Upper lobe of right lung (tissue), 1 donor: ENCODE data around the gene FAM171A1. TPM values are rescaled to one million over a fixed set of nuclear protein-coding genes. Genes with fewer than 3 reads are reported as not detected.

ENCODE experiments used
- ATAC-seq: fragments of 200-7000 bp; cut with Tn5 transposase; one replicate; pipeline ENCODE4 v1.9.1; 2020; ENCODE audit warnings: mild to moderate bottlenecking, moderate library complexity
- DNase-seq: peaks from one replicate; pipeline ENCODE4 v3.0.0-alpha.2; 2020
- H3K27ac ChIP-seq: fragments of 200-600 bp; one replicate; pipeline ENCODE4 v1.8.0; 2022
- H3K27me3 ChIP-seq: fragments of 200-600 bp; one replicate; pipeline ENCODE4 v1.8.0; 2022; ENCODE audit warnings: mild to moderate bottlenecking
- H3K36me3 ChIP-seq: fragments of 200-600 bp; one replicate; pipeline ENCODE4 v1.8.0; 2022
- H3K4me1 ChIP-seq: fragments of 200-600 bp; one replicate; pipeline ENCODE4 v1.8.0; 2022
- H3K4me3 ChIP-seq: fragments of 200-600 bp; one replicate; pipeline ENCODE4 v1.8.0; 2022; ENCODE audit warnings: mild to moderate bottlenecking
- H3K9me3 ChIP-seq: fragments of 200-600 bp; one replicate; pipeline ENCODE4 v1.8.0; 2022
- intact Hi-C: fragments of 100-400 bp; cut with DNase I; formaldehyde crosslinking; loops from one replicate; pipeline ENCODE4 v1.11.0; 2022
- total RNA-seq: library from RNA; stranded (reverse); fragmentation: NEBNext Ultra II Directional; extraction: Animal tissue kit (Norgen Biotek cat#: 25700); gene quantifications from one replicate; pipeline ENCODE4 v1.2.1, GENCODE V29; 2021
- TF ChIP-seq, protein P1 (sequence below): fragments of 200-600 bp; IDR thresholded peaks from one replicate; pipeline ENCODE4 v1.8.0; 2022; ENCODE audit warnings: antibody characterized with exemption
- donor health status: DM: no; HTN: yes; CAD: no; lungs with severe emphysema.

The FAM171A1 gene
- total RNA-seq, 1 donor from 2014 or later: 17.3 TPM

DNA sequence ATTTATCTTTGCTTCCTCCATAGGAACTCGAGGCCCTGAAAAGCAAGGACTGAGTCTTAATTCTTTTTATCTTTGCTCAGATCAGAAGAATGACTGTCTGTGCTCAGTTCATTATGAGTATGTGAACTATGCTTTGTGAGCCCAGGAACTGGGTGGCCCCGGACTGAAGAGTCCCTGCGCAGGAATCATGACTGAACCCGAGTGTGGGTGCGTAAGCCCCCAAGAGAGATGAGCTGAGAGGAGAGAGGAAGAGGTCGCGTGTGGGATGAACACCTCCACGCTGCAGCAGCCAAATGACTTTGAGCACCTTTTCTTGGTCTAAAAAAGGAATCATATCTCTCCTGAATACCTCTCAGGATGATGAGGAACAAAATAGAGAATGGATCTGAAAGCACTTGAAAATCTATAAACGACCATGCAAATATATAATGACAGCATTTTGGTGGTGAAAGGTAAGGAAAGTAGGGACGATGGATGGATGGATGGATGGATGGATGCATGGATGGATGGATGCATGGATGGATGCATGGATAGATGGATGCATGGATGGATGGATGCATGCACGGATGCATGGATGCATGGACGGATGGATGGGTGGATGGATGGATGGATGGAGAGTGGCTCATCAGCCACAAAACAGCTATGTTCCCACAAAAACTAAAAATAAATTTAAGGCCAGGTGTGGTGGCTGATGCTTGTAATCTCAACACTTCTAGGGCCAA, 19.8 kb downstream of the FAM171A1 start:
- no peak for ATAC-seq
- Histone ChIP-seq H3K36me3 (no peaks in the 10 kb centered on the region), H3K27me3 (no peaks in the 10 kb centered on the region), H3K9me3 (no peaks in the 10 kb centered on the region), H3K4me3 (no peak overlapping the region), H3K4me1 (no peaks in the 10 kb centered on the region), H3K27ac (no peak overlapping the region)
- DNase-seq: no peak
- intact Hi-C loops: no loop called here
- TF ChIP-seq, protein P1, sequence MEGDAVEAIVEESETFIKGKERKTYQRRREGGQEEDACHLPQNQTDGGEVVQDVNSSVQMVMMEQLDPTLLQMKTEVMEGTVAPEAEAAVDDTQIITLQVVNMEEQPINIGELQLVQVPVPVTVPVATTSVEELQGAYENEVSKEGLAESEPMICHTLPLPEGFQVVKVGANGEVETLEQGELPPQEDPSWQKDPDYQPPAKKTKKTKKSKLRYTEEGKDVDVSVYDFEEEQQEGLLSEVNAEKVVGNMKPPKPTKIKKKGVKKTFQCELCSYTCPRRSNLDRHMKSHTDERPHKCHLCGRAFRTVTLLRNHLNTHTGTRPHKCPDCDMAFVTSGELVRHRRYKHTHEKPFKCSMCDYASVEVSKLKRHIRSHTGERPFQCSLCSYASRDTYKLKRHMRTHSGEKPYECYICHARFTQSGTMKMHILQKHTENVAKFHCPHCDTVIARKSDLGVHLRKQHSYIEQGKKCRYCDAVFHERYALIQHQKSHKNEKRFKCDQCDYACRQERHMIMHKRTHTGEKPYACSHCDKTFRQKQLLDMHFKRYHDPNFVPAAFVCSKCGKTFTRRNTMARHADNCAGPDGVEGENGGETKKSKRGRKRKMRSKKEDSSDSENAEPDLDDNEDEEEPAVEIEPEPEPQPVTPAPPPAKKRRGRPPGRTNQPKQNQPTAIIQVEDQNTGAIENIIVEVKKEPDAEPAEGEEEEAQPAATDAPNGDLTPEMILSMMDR: no peak

DNA sequence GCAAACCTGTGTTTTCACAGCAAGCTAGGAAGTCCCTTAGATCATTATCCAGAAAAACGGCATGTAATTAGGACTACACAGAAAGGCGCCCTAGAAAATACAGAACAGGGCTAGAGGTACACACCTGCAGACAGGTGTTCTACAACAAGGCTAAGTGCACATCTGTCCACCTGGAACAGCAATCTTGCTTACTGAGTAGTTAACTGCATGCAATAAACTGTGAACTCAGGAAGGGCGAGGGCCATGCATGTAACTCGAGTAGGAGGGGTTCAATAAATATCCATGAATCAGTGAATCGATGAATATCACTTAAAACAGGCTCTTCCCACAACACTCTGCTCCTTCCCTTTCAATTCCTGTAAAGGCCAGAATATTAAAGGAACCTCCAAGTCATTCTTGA, 22.0 kb downstream of the FAM171A1 start:
- no peaks in the 10 kb centered on the region for H3K4me1 ChIP-seq
- TF ChIP-seq, protein P1: no peak
- peak overlapping the region; percentile 21 for H3K4me3 ChIP-seq
- DNase-seq: no peak
- no peaks in the 10 kb centered on the region for H3K27me3 ChIP-seq
- no peak overlapping the region for H3K27ac ChIP-seq
- no peaks in the 10 kb centered on the region for H3K36me3 ChIP-seq
- H3K9me3 ChIP-seq: no peaks in the 10 kb centered on the region
- no peak for ATAC-seq
- intact Hi-C loops: no loop called here

DNA sequence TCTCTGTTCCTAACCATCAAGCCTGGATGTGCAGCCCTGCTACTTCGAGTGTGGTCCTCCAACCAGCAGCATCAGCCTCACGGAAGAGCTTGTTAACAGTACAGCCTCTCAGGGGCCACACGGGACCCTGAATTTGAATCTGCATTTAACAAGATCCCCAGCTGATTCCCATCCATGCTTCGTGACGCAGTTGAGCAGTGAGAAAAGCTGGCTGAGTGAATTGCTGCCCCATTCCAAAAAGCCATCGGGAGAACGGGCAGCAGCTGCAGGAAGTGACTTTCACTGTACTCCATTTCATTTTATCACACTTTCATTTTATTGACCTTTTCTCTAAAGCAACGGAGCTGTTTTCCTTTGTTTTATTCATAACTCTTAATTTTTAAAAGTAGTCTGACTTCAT, 22.5 kb downstream of the FAM171A1 start:
- Histone ChIP-seq H3K36me3 (no peaks in the 10 kb centered on the region), H3K4me3 (peak overlapping the region; percentile 21), H3K4me1 (no peaks in the 10 kb centered on the region), H3K27me3 (no peaks in the 10 kb centered on the region), H3K9me3 (no peaks in the 10 kb centered on the region), H3K27ac (no peak overlapping the region)
- DNase-seq (no peak), ATAC-seq (no peak)
- intact Hi-C loops: no loop called here
- TF ChIP-seq, protein P1: no peak

DNA sequence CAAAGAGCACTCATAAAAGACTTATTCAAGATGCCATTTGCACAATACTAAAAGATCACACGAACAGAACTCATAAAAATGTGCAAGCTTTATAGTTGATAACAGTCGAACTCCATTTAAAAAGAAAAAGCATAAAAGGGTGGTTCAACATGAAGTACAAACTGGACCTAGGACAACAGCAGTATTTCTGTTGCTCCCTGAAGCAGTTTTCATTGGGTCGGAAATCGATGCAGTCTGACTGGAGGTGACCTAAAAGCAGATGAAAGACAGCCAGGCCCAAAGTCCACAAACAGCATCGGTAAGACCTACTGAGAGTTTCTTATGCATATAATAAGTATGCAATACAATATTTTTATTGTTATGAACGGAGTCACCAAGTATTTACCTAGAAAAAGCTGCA, 23.9 kb downstream of the FAM171A1 start:
- TF ChIP-seq, protein P1: no peak
- H3K27me3 ChIP-seq: no peaks in the 10 kb centered on the region
- no peaks in the 10 kb centered on the region for H3K9me3 ChIP-seq
- ATAC-seq: no peak
- H3K36me3 ChIP-seq: no peaks in the 10 kb centered on the region
- H3K4me1 ChIP-seq: no peaks in the 10 kb centered on the region
- intact Hi-C loops: no loop called here
- H3K4me3 ChIP-seq: no peak overlapping the region
- no peak overlapping the region for H3K27ac ChIP-seq
- DNase-seq: no peak

DNA sequence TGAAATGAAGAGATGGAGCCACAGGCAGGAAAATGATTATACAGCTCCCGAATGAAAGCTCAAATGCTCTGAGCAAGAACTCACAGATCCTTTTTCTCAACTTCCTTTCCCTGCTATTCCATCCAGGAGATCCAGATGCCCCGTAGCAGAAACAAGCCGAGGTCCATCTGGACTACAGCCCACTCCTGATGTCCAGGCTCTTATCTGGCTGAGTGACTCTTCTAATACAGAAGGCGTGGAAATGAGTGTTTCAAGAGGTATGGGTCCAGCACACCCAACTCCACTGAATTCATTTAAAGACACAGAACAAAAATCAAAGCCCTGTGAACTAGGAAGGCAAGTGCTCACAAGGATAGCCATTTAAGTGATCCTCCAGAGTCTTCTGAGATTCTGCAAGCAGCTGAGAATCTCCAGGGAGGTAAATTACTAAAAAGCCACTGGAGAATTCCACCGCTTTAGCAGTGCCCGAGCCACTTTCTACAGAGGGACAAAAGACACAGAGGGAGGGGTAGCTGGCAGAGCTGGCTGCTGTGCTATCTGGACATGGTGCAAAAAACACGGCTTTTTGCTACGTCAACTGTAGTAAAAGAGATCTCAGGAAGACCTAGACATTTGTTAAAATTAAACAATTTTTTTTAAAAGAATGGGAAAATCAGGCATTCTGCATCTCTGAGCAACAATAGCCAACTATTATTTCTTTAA, 24.5 kb downstream of the FAM171A1 start:
- Histone ChIP-seq H3K4me1 (no peaks in the 10 kb centered on the region), H3K36me3 (no peaks in the 10 kb centered on the region), H3K9me3 (no peaks in the 10 kb centered on the region), H3K27me3 (no peaks in the 10 kb centered on the region), H3K27ac (no peak overlapping the region), H3K4me3 (no peak overlapping the region)
- intact Hi-C loops: no loop called here
- TF ChIP-seq, protein P1: no peak
- ATAC-seq (no peak), DNase-seq (no peak)
